ENCODE results near the gene EN1.

GRCh38 chr2:118856330-118856977, 9.0 kb upstream of the EN1 start:
- no peak for TF ChIP-seq CTCF (IDR thresholded peaks at IDR 0.05)
- TF ChIP-seq POLR2A (IDR thresholded peaks at IDR 0.05): no peak
- no peak for TF ChIP-seq EP300 (IDR thresholded peaks at IDR 0.05)

Measured in upper lobe of left lung (tissue), 4 donors.